GM18519 (cell line): Measurements from ENCODE around the gene A4GALT.

Experiments used
- ATAC-seq: cut with Tn5 transposase; IDR thresholded peaks from one replicate; pipeline ENCODE4 v1.9.1; 2021; ENCODE audit warnings: mild to moderate bottlenecking, moderate library complexity; ENCODE audit not compliant: unreplicated experiment, low FRiP score

Gene A4GALT

GRCh38 chr22:42707496-42707895 is 13.2 kb downstream of the A4GALT start:
- ATAC-seq = no peak

DNA sequence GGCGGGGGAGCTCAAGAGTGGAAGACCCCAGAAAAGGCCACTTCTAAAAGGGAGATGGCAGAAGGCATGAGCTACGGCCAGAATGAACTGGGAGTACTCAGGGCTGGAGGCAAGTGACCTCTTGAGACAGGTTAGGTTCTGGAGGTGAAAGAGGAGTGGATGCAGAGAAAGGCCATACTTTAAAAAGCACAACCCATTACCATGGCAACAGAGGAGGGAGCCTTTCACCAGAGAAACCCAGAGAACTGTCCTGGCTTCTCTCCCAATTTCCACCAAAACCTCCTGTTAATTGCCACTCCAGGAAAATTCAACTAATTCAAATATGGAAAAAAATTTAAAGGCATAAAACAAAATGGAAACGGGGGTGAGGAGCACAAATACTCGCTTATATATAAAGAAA is 15.8 kb downstream of the A4GALT start:
- ATAC-seq = no peak

DNA sequence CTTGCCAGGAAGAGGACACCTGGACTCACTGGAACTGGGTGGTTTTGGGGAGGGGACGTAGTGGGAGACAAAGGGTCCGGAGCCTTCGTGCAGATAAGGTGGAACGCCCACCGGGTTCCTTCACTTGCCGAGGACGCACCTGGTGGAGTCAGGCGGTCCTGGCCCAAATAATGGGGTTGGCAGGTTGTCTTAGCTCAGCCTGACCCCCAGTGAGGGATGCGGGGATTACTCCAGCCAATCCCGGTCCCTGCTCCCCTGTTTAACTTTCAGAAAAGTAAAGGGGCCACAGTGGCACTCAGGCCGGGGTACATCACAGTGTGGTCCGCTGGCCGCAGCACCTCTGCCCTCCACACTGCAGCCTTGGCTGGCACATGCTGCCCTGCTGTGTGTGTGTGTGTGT is 18.0 kb downstream of the A4GALT start:
- ATAC-seq = no peak

DNA sequence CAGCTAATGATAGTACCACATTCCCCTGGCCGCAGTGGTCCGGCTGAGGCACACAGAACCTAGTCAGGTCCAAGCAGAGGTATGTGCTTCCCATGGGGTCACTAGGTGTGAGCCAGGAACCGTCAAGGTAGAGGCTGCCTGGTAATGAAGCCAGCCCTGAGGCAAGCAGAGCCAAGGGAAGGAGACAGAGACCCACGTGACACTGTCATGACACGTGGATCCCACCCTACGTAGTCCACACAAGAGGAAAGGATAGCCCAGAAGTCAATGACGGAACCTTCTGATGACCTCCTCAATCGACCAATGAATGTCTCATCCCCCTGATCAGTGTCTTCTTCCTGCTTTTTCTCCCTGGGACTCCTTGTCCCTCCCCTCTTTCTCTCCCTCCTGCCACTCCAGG is 19.0 kb downstream of the A4GALT start:
- ATAC-seq = no peak

- ATAC-seq = no peak
Observed at GRCh38 chr22:42700901-42701300, 19.8 kb downstream of the A4GALT start.

- no peak for ATAC-seq
Observed at GRCh38 chr22:42700355-42700754, 20.3 kb downstream of the A4GALT start.

DNA sequence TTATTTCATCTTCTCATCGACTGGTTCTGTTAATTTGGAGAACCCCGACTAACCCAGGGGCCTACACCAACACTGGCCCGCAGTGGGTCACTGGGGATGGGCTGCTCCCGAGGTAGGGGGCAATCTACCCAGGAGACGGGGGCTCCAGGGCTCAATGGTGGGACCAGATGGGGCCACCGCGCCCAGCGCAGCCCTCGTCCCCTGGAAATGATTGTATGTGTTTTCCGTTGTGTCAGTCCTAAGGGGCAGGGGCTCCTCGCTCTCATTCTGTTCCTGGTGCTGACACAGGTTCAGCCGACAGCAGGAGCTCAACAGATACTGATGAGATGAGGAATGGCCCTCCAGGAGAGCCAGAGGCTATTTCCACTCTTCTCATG is 20.7 kb downstream of the A4GALT start:
- no peak for ATAC-seq

DNA sequence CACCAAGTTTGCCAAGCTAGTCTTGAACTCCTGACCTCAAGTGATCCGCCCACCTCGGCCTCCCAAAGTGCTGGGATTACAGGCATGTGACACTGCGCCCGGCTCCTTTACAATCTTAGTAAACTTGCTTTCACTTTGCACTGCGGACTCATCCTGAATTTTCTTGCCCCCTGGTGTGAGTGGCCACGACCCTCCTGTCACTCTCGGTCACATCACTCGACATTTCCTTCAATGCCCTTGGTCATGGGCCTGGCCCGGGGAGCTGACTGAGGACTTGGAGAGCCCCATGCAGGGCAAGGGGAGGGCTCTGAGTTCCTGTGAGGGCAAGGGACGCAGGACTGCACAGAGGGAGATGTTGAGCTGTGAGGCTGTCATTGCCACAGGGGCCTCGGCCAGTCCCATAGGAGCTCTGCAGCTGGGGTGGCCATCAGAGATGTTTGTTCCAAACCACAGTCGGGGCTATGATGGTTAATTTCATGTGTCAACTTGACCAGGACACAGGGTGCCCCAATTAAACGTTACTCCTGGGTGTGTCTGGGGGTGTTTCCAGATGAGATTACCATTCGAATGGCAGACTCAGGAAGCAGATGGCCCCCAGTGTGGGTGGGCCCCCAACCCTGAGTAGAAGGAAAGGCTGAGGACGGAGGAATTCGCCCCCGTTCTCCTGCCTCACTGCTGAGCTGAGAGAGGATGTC is 21.2 kb downstream of the A4GALT start:
- no peak for ATAC-seq

DNA sequence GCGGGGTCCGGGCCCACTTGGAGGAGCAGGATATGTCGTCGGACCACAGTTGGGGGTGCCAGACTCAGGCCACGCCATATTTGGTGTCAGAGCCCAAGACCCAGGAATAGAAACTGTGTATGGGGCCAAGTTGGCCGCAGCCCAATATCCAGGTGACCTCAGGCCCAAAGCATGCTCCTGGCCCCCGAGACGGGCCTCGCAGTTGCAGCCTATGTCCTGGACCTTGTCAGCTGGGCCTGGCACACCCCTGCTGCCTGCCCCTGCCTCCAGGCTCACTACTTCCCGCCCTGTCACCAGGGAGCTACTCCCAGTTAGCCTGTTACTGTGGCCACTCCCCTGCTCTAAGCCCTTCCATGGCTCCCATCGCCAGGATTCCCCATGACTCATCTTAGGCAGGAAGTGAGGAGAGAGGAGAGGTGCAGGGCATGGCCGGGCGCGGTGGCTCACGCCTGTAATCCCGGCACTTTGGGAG is 23.1 kb downstream of the A4GALT start:
- ATAC-seq = no peak

DNA sequence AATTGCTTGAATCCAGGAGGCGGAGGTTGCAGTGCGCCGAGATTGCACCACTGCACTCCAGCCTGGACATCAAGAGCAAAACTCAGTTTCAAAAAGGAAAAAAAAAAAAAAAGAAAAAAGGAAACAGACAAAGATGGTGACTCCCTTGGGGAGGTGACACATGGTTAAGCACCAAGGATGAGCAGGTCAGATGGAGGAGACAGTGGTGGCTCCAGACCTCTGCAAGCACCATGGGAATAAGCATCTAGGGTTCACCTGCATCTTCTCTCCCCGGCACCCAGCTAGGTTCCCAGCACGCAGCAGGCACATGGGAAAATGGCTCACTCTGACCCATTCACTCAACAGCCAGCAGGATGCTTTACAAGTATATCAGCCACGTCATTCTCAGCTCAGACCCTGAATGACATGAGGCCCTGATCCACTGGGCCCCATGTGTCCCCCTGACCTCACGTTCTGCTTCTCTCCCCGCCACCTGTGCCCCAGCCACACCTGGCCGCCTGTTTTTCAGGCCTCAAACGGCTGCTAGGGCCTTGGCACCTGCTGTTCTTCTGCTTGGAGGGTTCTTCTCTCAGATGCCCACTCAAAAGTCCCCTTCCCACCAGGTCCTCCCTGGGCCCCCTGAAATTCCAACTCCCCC is 24.2 kb downstream of the A4GALT start:
- no peak for ATAC-seq

GRCh38 chr22:42695294-42695693 is 25.4 kb downstream of the A4GALT start:
- ATAC-seq = no peak

- no peak for ATAC-seq
Observed at GRCh38 chr22:42693763-42694683, 26.6 kb downstream of the A4GALT start.

DNA sequence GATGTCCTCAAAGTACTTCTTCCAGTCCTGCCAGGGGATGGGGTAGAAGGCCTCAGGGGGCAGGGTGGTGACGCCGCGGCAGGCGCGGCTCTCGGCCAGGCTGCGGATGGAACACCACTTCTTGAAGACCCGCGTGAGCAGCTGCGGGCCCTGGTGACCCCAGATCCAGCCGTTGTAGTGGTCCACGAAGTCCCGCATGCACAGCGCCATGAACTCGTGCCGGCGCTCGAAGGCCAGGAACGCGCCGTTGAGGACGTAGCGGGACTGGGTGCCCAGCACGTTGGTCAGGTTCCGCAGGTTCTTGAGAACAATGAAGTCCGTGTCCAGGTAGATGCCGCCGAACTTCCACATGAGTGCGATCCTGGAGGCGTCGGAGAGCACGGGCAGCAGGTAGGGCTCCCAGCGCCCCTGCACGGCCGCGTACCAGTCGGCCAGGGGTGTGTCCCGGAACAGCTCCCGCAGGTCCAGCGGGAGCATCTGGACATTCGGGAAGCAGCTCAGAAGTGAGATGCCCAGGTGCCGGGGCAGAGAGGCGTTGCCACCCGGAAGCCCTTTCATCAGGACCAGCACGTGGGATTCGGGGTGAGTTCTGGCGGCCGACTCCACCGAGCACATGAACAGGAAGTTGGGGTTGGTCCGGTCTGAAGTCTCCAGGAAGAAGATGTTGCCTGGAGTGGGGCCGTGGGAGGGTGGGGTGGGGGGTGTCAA is 27.5 kb downstream of the A4GALT start:
- ATAC-seq = no peak

- no peak for ATAC-seq
Observed at GRCh38 chr22:42692239-42693054, 28.2 kb downstream of the A4GALT start.

GRCh38 chr22:42691440-42691839 is 29.2 kb downstream of the A4GALT start:
- ATAC-seq = no peak

DNA sequence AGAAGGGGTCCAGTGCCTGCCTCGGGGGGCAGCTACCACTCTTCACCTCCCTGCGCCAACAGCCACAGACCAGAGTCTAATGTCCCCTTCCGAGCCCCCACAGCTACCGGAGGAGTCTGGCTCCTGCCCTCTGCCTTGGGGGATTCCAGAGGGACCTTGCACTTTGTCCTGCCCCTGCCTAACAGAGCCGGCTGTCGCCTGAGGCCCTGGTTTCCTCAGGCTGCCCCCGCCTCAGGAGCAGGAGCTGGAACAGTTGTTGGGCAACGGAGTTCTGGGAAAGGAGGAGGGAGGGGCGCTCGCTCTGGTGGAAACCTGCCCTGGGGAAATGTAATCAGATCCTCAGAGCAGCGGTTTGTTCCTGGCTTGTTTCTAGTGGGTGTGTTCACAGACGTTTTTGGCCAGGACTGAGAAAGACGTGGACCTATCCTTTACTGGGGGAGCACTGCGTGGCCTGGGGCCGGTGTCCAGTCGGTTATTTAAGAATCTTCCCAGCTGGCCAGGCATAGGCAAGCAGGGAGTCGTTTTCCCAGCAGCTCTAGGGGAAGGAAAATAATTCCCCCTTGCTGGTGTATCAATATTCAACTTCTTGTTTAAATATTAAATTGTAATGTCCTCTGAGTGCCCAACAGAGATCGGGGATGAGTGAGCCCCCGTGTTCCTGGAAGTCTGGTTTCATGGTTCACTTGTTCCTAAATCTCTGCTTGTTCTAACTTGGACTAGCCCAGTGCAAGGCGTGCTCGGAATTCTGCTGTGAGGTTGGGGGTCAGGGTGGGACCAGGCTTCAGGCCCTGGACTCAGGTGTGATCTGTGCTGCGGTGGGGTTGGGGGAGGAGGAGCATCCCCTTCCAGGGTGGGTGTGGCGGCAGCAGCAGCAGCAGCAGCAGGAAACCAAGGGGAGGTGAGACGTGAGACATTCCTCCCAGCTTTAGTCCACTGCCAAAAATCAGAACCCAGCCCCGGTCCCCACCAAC is 32.1 kb downstream of the A4GALT start:
- ATAC-seq = no peak

DNA sequence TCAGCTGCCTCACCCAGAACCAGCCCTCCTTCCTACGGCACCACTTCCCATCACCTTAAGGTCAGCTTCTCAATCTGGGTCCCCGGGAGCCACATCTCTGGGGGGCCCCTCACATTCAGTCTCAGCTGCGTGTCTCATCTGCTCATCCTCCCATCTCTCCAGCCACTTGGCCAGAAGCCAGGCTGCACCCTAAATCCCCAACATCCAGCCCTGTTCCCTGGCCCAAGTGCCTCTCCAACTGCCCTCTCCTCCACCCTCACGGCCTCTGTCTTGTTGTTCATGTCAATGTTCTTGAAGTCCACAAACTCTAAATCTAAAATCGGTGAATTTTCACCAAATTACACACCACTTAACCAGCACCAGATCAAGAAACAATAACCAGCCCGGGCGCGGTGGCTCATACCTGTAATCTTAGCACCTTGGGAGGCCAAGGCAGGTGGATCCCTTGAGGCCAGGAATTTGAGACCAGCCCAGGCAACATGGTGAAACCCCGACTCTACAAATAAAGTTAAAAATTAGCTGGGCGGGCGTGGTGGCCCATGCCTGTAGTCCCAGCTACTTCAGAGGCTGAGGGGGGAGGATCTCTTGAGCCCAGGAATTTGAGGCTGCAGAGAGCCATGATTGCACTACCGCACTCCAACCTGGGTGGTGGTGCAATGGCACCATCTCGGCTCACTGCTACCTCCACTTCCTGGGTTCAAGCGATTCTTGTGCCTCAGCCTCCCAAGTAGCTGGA is 33.7 kb downstream of the A4GALT start:
- no peak for ATAC-seq
